AG08395 (cell line): ENCODE results near the gene CKM.
A peak's percentile ranks its signal among the peaks of the same experiment; 100 is the strongest.
"Not testable (repeated sequence)": the region's sequence is repeated elsewhere in the genome, so short reads cannot be mapped to it uniquely, and the experiment has no call there.

Experiments used
- DNase-seq: peaks from one replicate; pipeline ENCODE4 v3.0.0; 2012; ENCODE audit warnings: mixed read lengths, low spot score

The CKM gene

GRCh38 chr19:45349126-45349415, 26.4 kb upstream of the CKM start:
- no peak for DNase-seq

- DNase-seq: no peak
Measured at GRCh38 chr19:45348367-45349125, 25.9 kb upstream of the CKM start.

GRCh38 chr19:45347570-45348366, 25.1 kb upstream of the CKM start:
- DNase-seq: no peak

GRCh38 chr19:45346449-45346848, 23.8 kb upstream of the CKM start:
- peak; percentile 28 for DNase-seq

- no peak for DNase-seq
Measured at GRCh38 chr19:45345506-45345860, 22.8 kb upstream of the CKM start.

GRCh38 chr19:45344621-45345505, 22.2 kb upstream of the CKM start:
- DNase-seq: no peak

GRCh38 chr19:45342911-45343310, 20.2 kb upstream of the CKM start:
- DNase-seq: no peak

GRCh38 chr19:45340899-45341453, 18.3 kb upstream of the CKM start:
- no peak for DNase-seq

GRCh38 chr19:45340232-45340898, 17.7 kb upstream of the CKM start, which contains the start of gene KLC3:
KLC3 (plus strand) TSS chr19:45340750; CDS start chr19:45345542, 4,792 bp downstream.
- no peak for DNase-seq

- no peak for DNase-seq
Measured at GRCh38 chr19:45339629-45340028, 17.0 kb upstream of the CKM start.

GRCh38 chr19:45336696-45337251, 14.1 kb upstream of the CKM start:
- no peak for DNase-seq

GRCh38 chr19:45334881-45335280, 12.2 kb upstream of the CKM start:
- DNase-seq: not testable (repeated sequence)

- no peak for DNase-seq
Measured at GRCh38 chr19:45333609-45334303, 11.1 kb upstream of the CKM start.

GRCh38 chr19:45331411-45331810, 8.7 kb upstream of the CKM start:
- no peak for DNase-seq

GRCh38 chr19:45327404-45328143, 4.9 kb upstream of the CKM start:
- DNase-seq: no peak

GRCh38 chr19:45324349-45324907, 1.8 kb upstream of the CKM start:
- DNase-seq: no peak

GRCh38 chr19:45323671-45324081, 1.0 kb upstream of the CKM start:
- no peak for DNase-seq

- no peak for DNase-seq
Measured at GRCh38 chr19:45322311-45322710, 364 bp downstream of the CKM start.

- no peak for DNase-seq
Measured at GRCh38 chr19:45321848-45322247, 827 bp downstream of the CKM start.
